Measurements from ENCODE around the gene TUBB2B.
"Not testable (repeated sequence)": the region's sequence is repeated elsewhere in the genome, so short reads cannot be mapped to it uniquely, and the experiment has no call there.

TUBB2B gene

GRCh38 chr6:3250231-3250675 lies 22.8 kb upstream of the TUBB2B start:
- H3K4me3 ChIP-seq (ENCODE audit: low read length): no peak overlapping the region
- no peak for DNase-seq (ENCODE audit: low read depth)
- no peak for TF ChIP-seq CTCF (IDR thresholded peaks at IDR 0.05; ENCODE audit: insufficient read depth, low read depth, low read length, missing control alignments)

- DNase-seq (ENCODE audit: low read depth): no peak
- H3K4me3 ChIP-seq (ENCODE audit: low read length): no peak overlapping the region
- no peak for TF ChIP-seq CTCF (IDR thresholded peaks at IDR 0.05; ENCODE audit: insufficient read depth, low read depth, low read length, missing control alignments)
Measured at GRCh38 chr6:3249821-3250220, 22.4 kb upstream of the TUBB2B start.

DNA sequence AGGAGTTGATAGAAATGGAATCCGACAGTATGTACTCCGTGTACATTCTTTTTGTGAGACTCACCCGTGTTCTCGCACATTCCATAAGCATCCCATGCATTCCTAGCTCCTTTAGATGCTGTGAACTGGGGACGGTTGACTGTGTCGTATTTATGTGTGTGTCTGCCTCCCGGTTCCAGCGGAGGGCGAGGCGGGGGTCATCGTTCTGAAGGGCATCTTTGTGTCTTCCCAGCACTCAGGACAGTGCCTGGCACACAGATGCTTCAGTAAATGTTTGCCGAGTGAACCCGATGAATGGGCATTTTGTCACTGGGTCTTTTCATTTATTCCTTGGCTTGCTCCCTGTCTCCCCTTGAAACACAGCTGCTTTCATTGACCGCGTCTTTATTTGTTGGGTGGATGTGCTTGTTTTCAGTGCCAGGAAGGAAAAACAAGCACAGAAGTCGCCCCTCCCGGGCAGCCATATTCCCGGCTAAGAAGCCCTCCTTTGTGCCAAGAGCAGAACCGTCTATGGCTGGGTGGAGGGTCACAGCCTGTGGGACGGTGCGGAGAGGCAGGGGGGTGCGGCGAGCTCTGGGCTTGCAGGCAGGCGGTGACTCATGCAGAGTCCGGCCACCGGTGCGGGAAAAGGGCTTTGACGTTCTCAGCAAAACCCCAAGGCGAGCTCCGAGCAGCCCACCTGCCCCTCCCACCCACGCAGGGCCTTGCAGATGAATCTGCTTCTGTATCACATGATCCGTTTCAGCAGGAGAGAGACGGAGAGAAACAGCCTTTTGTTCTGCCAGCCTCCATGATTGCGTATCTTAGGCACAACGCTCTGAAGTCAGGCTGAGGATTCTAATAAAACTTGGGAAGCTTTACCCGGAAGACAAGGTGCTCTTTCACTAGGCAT lies 20.0 kb upstream of the TUBB2B start:
- H3K4me3 ChIP-seq (ENCODE audit: low read length): peak overlapping the region; percentile 28
- no peak for TF ChIP-seq CTCF (IDR thresholded peaks at IDR 0.05; ENCODE audit: insufficient read depth, low read depth, low read length, missing control alignments)
- peak; percentile 67 for DNase-seq (ENCODE audit: low read depth)

GRCh38 chr6:3245216-3245615 lies 17.8 kb upstream of the TUBB2B start:
- TF ChIP-seq CTCF (IDR thresholded peaks at IDR 0.05; ENCODE audit: insufficient read depth, low read depth, low read length, missing control alignments): no peak
- no peak for DNase-seq (ENCODE audit: low read depth)
- no peak overlapping the region for H3K4me3 ChIP-seq (ENCODE audit: low read length)

DNA sequence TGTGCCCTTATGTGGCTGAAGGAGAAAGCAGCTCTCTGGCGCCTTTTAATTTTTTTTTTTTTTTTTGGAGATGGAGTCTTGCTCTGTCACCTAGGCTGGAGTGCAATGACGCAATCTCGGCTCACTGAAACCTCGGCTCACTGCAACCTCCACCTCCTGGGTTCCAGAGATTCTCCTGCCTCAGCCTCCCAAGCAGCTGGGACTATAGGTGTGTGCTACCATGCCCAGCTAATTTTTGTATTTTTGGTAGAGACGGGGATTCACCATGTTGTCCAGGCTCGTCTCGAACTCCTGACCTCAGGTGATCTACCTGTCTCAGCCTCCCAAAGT lies 17.3 kb upstream of the TUBB2B start:
- H3K4me3 ChIP-seq (ENCODE audit: low read length); DNase-seq (ENCODE audit: low read depth): not testable (repeated sequence)

GRCh38 chr6:3244003-3244831 lies 16.8 kb upstream of the TUBB2B start:
- peak; percentile 31 for DNase-seq (ENCODE audit: low read depth)
- TF ChIP-seq CTCF (IDR thresholded peaks at IDR 0.05; ENCODE audit: insufficient read depth, low read depth, low read length, missing control alignments): no peak
- H3K4me3 ChIP-seq (ENCODE audit: low read length): no peak overlapping the region

DNA sequence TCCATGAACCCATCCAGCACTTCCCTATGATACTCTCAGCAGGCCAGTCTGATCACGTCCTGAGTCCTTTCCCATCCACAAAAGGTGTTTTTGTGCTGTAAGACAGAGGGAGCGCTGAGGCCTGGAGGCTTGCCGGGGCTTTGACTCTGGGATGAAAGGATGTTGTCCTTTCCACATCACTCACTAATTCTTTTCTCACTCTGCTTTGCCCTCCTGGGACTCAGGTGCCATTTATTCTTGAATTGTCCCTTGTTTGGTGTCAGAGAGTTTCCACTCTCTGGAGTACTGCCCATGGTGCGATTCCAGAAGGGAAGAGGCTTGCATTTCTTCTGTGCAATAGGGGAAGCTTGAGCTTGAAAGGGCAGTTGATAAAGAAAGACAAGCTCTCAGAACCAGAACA lies 15.3 kb upstream of the TUBB2B start:
- no peak overlapping the region for H3K4me3 ChIP-seq (ENCODE audit: low read length)
- no peak for DNase-seq (ENCODE audit: low read depth)
- TF ChIP-seq CTCF (IDR thresholded peaks at IDR 0.05; ENCODE audit: insufficient read depth, low read depth, low read length, missing control alignments): no peak

DNA sequence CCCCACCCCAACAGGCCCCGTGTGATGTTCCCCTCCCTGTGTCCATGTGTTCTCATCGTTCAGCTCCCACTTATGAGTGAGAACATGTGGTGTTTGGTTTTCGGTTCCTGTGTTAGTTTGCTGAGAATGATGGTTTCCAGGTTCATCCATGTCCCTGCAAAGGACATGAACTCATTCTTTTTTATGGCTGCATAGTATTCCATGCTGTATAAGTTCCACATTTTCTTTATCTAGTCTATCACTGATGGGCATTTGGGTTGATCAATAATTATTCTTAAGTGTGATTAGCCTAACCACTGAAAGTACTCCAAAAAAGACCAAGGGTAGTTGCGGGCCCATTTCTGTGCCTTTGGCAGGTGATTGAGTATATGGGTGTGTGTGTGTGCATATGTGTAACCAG lies 14.3 kb upstream of the TUBB2B start:
- H3K4me3 ChIP-seq (ENCODE audit: low read length); DNase-seq (ENCODE audit: low read depth): not testable (repeated sequence)
